HG03432 (cell line): ENCODE data around the gene NMUR2.

ENCODE experiments used
- ATAC-seq: cut with Tn5 transposase; IDR thresholded peaks from one replicate; pipeline ENCODE4 v1.9.1; 2021; ENCODE audit warnings: mild to moderate bottlenecking, moderate library complexity; ENCODE audit not compliant: unreplicated experiment

The NMUR2 gene

GRCh38 chr5:152405145-152405544, at the start of gene NMUR2:
NMUR2 (minus strand) TSS chr5:152405279; CDS start chr5:152405113, 166 bp downstream.
- ATAC-seq: peak; percentile 62

- ATAC-seq: no peak
Observed at GRCh38 chr5:152443935-152444334, 38.9 kb upstream of the NMUR2 start.

GRCh38 chr5:152439791-152440190, 34.7 kb upstream of the NMUR2 start:
- no peak for ATAC-seq

GRCh38 chr5:152437866-152438265, 32.8 kb upstream of the NMUR2 start:
- no peak for ATAC-seq

GRCh38 chr5:152427721-152428120, 22.6 kb upstream of the NMUR2 start:
- no peak for ATAC-seq

- ATAC-seq: no peak
Observed at GRCh38 chr5:152425083-152425482, 20.0 kb upstream of the NMUR2 start.

GRCh38 chr5:152424501-152424900, 19.4 kb upstream of the NMUR2 start:
- ATAC-seq: no peak

GRCh38 chr5:152422081-152422480, 17.0 kb upstream of the NMUR2 start:
- ATAC-seq: no peak

GRCh38 chr5:152412129-152412528, 7.0 kb upstream of the NMUR2 start:
- no peak for ATAC-seq

GRCh38 chr5:152406082-152406481, 1.0 kb upstream of the NMUR2 start:
- ATAC-seq: no peak

GRCh38 chr5:152404494-152404893, 585 bp downstream of the NMUR2 start:
- ATAC-seq: no peak

GRCh38 chr5:152403046-152403445, 2.0 kb downstream of the NMUR2 start:
- ATAC-seq: no peak

GRCh38 chr5:152400846-152401245, 4.2 kb downstream of the NMUR2 start:
- ATAC-seq: no peak

GRCh38 chr5:152397581-152397980, 7.5 kb downstream of the NMUR2 start:
- peak; percentile 93 for ATAC-seq

- no peak for ATAC-seq
Observed at GRCh38 chr5:152393441-152393840, 11.6 kb downstream of the NMUR2 start.

- ATAC-seq: no peak
Observed at GRCh38 chr5:152389208-152389849, 15.8 kb downstream of the NMUR2 start.

GRCh38 chr5:152388610-152389009, 16.5 kb downstream of the NMUR2 start:
- ATAC-seq: no peak

GRCh38 chr5:152380415-152381123, 24.5 kb downstream of the NMUR2 start:
- ATAC-seq: no peak

- ATAC-seq: no peak
Observed at GRCh38 chr5:152379331-152379730, 25.7 kb downstream of the NMUR2 start.

GRCh38 chr5:152378730-152379129, 26.3 kb downstream of the NMUR2 start:
- ATAC-seq: no peak

GRCh38 chr5:152376886-152377285, 28.2 kb downstream of the NMUR2 start:
- ATAC-seq: no peak

GRCh38 chr5:152374711-152375275, 30.3 kb downstream of the NMUR2 start:
- ATAC-seq: no peak
